ENCODE measurements around the gene TBC1D14. TPM values are rescaled to one million over a fixed set of nuclear protein-coding genes. Genes with fewer than 3 reads are reported as not detected.
A peak's percentile ranks its signal among the peaks of the same experiment; 100 is the strongest.

TBC1D14 gene
- total RNA-seq, 1 experiment from 2014 or later, result 50.2 TPM

DNA sequence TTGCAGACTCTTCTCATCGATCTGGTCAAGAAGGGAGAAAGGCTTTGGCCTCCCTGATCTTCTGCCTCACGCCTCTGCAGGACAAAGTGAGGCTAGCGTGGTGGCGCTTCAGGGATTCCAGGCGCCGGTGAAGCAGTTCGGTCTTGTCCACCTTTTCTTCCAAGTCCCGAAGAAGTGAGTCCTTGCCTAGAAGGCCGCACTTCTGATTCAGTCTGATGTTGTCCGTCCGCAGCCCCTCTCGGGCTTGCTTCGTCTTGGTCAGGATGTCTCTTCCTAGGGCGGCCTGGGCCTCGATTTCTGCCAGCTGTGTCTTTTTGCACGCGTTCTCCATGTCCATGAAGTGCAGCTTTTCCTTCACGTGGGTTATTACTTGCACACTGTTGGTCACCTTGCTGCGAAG, 131.6 kb downstream of the TBC1D14 start:
- no peak overlapping the region for H2AFZ ChIP-seq (ENCODE audit: low read length)
- Mint-ChIP-seq H3K27ac (no peak overlapping the region), H3K9me3 (no peaks in the 10 kb centered on the region), H3K4me3 (peak overlapping the region in 1 of 2 experiments; percentile 90; a peak in 3 of 5 replicates), H3K27me3 (ENCODE audit: low read depth) (peaks cover 33% of the 10 kb centered on the region), H3K4me1 (peaks cover 26% of the 10 kb centered on the region in 2 experiments), H3K36me3 (ENCODE audit: insufficient read depth in 1 of 3, low read depth in 3 of 3) (no peaks in the 10 kb centered on the region)
- TF ChIP-seq, protein P1, sequence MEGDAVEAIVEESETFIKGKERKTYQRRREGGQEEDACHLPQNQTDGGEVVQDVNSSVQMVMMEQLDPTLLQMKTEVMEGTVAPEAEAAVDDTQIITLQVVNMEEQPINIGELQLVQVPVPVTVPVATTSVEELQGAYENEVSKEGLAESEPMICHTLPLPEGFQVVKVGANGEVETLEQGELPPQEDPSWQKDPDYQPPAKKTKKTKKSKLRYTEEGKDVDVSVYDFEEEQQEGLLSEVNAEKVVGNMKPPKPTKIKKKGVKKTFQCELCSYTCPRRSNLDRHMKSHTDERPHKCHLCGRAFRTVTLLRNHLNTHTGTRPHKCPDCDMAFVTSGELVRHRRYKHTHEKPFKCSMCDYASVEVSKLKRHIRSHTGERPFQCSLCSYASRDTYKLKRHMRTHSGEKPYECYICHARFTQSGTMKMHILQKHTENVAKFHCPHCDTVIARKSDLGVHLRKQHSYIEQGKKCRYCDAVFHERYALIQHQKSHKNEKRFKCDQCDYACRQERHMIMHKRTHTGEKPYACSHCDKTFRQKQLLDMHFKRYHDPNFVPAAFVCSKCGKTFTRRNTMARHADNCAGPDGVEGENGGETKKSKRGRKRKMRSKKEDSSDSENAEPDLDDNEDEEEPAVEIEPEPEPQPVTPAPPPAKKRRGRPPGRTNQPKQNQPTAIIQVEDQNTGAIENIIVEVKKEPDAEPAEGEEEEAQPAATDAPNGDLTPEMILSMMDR (conservative IDR thresholded peaks at IDR 0.05), result no peak
- H3K4me1 ChIP-seq (ENCODE audit: insufficient read depth, low read length), result peaks cover 3% of the 10 kb centered on the region; the same call in 1 of the 2 replicates
- no peak overlapping the region for H2AK5ac ChIP-seq (ENCODE audit: insufficient read length, low read length)
- no peak overlapping the region for H3K4ac ChIP-seq (ENCODE audit: low read depth, low read length)
- H3K9ac ChIP-seq (ENCODE audit: extremely low read depth, insufficient read length, low read length), result no peak overlapping the region
- H2BK12ac ChIP-seq (ENCODE audit: insufficient read length, low read depth, low read length), result no peak overlapping the region
- no peak overlapping the region for H4K8ac ChIP-seq (replicated peaks; ENCODE audit: insufficient read length, low read depth, low read length)
- no peak overlapping the region for H2BK120ac ChIP-seq (ENCODE audit: low read depth, low read length, poor library complexity, severe bottlenecking)
- no peak overlapping the region for H2BK5ac ChIP-seq (ENCODE audit: insufficient read length, low read length)
- no peak overlapping the region for H4K5ac ChIP-seq (ENCODE audit: insufficient read length, low read depth, low read length)
- peaks cover 4% of the 10 kb centered on the region for H3K79me1 ChIP-seq (ENCODE audit: insufficient read depth, low read depth, low read length, poor library complexity, severe bottlenecking)
- peaks cover 12% of the 10 kb centered on the region; the same call in 1 of the 2 replicates for H3K27me3 ChIP-seq (ENCODE audit: insufficient read depth, low read length)
- H3T11ph ChIP-seq (ENCODE audit: low read length), result no peak overlapping the region
- no peak overlapping the region for H4K91ac ChIP-seq (ENCODE audit: insufficient read length, low read depth, low read length)
- no peak overlapping the region for H3K56ac ChIP-seq (ENCODE audit: insufficient read length, low read depth, low read length)
- no peaks in the 10 kb centered on the region for H3K9me3 ChIP-seq (ENCODE audit: control insufficient read depth, low read depth, low read length)
- H2BK15ac ChIP-seq (ENCODE audit: low read depth, low read length), result no peak overlapping the region
- no peak overlapping the region for H3K23ac ChIP-seq (ENCODE audit: insufficient read length, low read depth, low read length)
- H3K14ac ChIP-seq (ENCODE audit: insufficient read depth, low read length), result no peak overlapping the region
- no peak for DNase-seq
- peaks cover 4% of the 10 kb centered on the region; the same call in 1 of the 2 replicates for H3K79me2 ChIP-seq (ENCODE audit: insufficient read depth, low read length)
- H3K4me2 ChIP-seq (ENCODE audit: insufficient read depth, insufficient read length, low read length), result no peak overlapping the region
- no peak overlapping the region for H3K18ac ChIP-seq (ENCODE audit: insufficient read length, low read depth, low read length)
- peaks cover 19% of the 10 kb centered on the region for H3K23me2 ChIP-seq (ENCODE audit: insufficient read length, low read depth, low read length, poor library complexity, severe bottlenecking)
- no peak overlapping the region for H3K27ac ChIP-seq (ENCODE audit: insufficient read length, low read depth, low read length)
- no CpG with 5 or more reads among the region's 19 CpGs for WGBS (ENCODE audit: extremely low coverage, insufficient read length, low lambda C conversion rate)
- no peak overlapping the region for H2BK20ac ChIP-seq (ENCODE audit: low read depth, low read length, poor library complexity, severe bottlenecking)
- H4K20me1 ChIP-seq (ENCODE audit: control insufficient read depth, insufficient read depth, insufficient read length), result no peaks in the 10 kb centered on the region
